ENCODE measurements around the gene DEFB124.
"Not testable (repeated sequence)": the region's sequence is repeated elsewhere in the genome, so short reads cannot be mapped to it uniquely, and the experiment has no call there.

Gene DEFB124, protein sequence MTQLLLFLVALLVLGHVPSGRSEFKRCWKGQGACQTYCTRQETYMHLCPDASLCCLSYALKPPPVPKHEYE

GRCh38 chr20:31474758-31475427 is at the start of gene DEFB124, which contains the start of gene REM1:
TSS of gene DEFB124 (minus strand) at chr20:31475127. CDS start at chr20:31473013, 2,114 bp downstream.
TSS of gene REM1 (plus strand) at chr20:31475288. CDS start at chr20:31476446, 1,158 bp downstream.
- DNase-seq = no peak

DNA sequence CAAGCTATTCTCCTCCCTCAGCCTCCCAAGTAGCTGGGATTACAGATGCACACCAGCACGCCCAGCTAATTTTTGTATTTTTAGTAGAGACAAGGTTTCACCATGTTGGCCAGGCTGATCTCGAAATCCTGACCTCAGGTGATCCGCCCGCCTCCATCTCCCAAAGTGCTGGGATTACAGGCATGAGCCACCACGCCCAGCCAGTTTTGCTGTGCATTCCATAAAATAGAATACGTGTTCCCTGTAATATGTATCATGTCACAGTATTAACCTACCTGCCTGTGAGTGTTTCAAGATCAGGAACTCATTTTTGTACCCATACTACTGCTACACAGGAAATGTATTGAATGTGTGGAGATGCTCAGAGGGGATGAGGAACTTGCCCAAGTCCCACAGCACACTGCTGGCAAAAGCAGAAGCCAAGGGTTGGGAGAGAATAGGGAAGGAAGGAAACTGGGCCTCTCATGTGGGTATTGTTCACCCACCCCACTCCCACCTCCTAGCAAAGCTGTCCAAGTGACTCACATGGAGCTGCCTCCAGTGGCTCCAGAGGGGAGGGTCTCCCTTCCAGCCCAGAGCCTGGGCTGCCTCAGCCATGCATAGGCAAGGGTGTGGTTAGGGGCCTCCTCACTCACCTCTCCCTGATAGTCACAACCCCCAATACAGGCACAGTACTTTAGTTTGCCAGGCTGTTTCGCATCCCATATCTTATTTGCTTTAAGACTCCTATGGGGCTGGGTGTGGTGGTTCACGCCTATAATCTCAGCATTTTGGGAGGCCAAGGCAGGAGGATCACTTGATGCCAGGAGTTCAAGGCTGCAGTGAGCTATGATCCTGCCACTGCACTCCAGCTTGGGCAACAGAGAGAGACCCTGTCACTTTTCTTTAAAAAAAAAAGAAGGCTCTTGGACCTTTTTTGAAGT is 48.7 kb upstream of the DEFB124 start:
- DNase-seq = no peak

- no peak for DNase-seq
Measured at GRCh38 chr20:31522731-31523130, 47.8 kb upstream of the DEFB124 start.

DNA sequence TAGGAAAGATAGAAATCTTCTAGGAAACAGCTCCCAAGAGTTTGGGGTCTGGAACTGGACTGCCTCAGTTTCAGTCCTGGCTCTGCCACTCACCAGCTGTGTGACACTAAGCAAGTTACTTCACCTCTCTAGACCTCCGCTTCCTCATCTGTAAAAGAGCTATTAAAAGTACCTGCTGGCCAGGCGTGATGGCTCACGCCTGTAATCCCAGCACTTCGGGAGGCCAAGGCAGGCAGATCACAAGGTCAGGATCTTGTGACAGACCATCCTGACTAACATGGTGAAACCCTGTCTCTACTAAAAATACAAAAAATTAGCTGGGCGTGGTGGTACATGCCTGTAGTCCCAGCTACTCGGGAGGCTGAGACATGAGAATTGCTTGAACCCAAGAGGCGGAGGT is 46.3 kb upstream of the DEFB124 start:
- DNase-seq = not testable (repeated sequence)

DNA sequence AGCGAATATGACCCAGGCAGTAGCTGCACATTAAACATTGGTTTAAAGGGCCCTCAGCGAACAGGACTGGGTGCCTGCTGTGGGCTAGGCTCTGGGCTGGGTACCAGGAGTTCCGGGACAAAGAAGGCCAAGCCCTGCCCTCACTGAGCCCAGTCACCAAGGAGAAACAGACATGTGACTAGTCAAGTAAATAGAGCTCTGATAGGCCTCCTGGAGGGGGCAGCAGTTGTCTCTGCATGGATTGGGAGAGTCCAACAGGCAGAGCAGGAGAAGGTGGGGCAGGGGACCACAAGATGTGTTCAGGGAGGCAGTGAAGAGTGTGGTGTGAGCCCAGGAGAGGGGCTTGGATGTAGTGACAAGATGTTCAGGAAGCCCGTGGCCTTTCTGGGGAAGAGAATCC is 42.4 kb upstream of the DEFB124 start:
- DNase-seq = no peak

- no peak for DNase-seq
Measured at GRCh38 chr20:31516651-31517050, 41.7 kb upstream of the DEFB124 start.

GRCh38 chr20:31516166-31516565 is 41.2 kb upstream of the DEFB124 start:
- DNase-seq = no peak

DNA sequence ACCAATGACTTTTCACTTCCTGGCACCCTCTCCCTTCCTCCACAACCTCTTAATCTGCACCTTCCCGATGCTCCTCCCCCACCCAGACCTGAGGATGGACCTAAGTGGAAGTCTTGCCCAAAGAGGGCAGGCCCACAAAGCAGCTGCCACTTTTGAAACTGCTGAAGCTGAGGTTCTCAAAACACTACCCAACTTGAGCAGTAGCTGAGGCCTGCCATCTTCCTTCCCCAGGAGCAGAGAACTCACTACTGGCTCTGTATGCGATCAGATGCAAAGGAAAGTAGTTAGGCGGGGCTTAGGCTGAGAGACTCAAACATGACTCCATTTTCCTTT is 40.8 kb upstream of the DEFB124 start:
- DNase-seq = no peak

GRCh38 chr20:31515072-31515774 is 40.3 kb upstream of the DEFB124 start:
- no peak for DNase-seq

- DNase-seq = peak; percentile 75 to 92 (median 86)
Measured at GRCh38 chr20:31514154-31515071, 39.5 kb upstream of the DEFB124 start, which contains the start of gene HM13. TSS of gene HM13 (plus strand) at chr20:31514442. CDS start at chr20:31514552, 110 bp downstream.

DNA sequence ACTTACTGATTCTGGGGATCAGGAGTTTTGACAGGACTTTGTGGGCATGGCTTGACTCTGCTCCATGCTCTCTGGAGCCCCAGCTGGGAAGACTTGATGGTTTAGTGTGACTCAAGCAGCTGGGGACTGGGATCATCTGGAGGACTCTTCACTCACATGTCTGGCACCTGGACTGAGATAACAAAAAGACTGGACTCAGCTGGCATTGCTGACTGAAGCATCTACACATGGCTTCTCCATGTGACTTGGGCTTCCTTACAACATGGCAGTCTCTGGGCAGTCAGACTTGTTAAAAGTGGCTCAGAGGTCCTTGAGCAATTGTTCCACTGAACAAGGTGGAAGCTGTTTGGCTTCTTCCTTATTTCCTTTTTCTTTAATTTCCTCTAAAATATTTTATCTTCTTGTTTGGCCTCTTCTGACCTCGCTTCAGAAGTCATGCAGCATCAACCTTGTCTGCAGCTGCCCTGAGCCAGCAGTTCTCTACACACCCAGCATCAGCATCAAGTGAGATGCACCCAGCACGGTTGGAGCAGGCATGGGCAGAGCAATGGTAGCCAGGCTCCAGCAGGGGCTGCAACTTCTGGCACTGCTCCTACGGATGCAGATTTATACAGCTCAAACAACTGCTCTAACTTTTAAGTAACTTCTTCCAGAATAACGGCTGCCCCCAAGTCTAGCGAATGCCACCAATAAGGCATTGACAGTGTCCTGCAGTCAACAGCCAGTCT is 33.8 kb upstream of the DEFB124 start:
- no peak for DNase-seq

GRCh38 chr20:31505903-31506302 is 31.0 kb upstream of the DEFB124 start:
- no peak for DNase-seq

DNA sequence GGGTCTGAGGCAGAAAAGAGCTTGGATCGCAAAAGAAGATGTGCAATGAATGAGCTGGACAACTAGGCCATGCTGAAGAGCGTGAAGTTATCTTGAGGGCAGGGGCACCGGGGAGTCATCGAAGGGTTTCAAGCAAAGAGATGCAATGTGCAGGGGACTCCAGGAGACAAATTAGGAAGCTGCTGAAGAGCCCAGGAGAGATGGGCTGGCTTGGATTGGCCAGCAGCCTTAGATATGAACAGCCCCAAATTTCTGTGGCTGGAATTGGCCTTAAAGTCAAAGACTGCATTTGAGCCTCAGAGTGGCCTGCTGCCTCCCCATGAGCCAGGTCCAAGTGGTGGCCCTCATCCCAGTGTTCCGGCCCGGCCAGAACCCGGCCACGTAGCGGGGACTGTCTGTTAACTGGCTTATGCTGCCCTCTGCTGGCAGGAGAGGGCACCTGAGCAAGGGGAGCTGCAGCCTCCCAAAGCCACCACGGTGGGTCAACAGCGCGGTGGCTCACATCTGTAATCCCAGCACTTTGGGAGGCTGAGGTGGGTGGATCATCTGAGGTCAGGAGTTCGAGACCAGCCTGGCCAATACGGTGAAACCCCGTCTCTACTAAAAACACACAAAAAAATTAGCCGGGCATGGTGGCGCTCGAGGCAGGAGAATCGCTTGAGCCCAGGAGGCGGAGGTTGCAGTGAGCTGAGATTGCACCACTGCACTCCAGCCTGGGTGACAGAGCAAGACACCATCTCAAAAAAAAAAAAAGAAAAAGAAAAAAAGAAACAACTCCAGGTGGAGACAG is 28.2 kb upstream of the DEFB124 start:
- peak; percentile 33 to 69 (median 58) for DNase-seq

DNA sequence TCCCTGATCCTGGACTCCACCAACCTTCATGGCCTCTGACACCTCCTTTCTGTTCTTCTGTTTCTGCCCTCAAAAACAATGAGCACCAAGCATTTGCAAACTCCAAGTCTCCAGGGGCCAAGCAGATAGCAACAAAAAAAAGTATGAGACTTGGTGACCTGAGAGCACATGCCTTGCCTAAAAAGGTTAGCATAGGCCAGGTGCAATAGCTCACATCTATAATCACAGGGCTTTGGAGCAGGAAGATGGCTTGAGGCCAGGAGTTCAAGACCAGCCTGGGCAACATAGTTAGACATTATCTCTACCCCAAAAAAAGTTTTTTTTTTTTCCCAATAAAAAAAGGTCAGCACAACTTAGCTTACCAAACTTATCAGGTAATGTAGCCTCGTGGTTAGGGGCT is 25.6 kb upstream of the DEFB124 start:
- DNase-seq = no peak

- DNase-seq = no peak
Measured at GRCh38 chr20:31497838-31498540, 23.1 kb upstream of the DEFB124 start.

- no peak for DNase-seq
Measured at GRCh38 chr20:31496761-31497295, 21.9 kb upstream of the DEFB124 start.

- DNase-seq = no peak
Measured at GRCh38 chr20:31494131-31494530, 19.2 kb upstream of the DEFB124 start.

DNA sequence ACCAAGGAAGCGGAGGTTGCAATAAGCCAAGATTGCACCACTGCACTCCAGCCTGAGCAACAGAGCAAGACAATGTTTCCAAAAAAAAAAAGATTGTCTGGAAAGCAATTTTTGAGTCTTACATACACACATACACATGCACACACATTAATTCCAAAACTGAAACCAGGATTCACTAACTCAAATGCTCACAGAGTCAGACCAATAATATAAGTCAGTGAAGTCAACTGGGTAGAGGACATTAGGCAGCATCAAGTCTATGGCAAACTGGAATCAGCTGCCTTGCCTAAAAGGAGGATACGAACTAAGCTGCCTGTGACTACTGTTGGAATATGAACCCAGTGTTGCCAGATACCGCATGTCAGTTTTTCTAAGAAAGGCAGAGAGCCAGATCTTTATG is 15.8 kb upstream of the DEFB124 start:
- DNase-seq = no peak

- no peak for DNase-seq
Measured at GRCh38 chr20:31489152-31489551, 14.2 kb upstream of the DEFB124 start.

DNA sequence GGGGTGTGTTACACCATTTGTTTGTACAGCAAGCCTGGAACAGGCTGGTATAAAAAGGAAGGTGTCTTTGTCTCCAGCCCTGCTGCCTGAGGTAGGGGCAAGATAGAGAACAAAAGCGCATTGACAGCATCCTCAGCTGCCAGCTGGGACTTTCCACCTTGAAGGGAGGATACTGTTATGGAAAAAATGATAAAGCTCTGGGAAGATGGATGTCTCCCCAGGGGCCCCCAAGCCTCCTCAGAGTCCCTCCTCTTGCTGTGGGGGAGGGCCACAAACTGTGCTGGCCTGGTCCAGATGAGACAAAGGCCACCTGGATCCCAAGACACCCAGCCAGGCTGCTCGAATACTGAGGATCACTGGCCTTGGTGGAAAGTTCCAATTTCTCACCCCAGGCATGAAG is 13.2 kb upstream of the DEFB124 start:
- no peak for DNase-seq
